ENCODE measurements around the gene ARHGAP28.

- TF ChIP-seq POLR2A (IDR thresholded peaks at IDR 0.05) (no peak), CTCF (IDR thresholded peaks at IDR 0.05) (no peak), EP300 (IDR thresholded peaks at IDR 0.05) (no peak)
These were observed 46.2 kb upstream of the ARHGAP28 start for GRCh38 chr18:6683112-6683876.
